ENCODE measurements around the gene ZBTB42. TPM values are rescaled to one million over a fixed set of nuclear protein-coding genes. Genes with fewer than 3 reads are reported as not detected.

The ZBTB42 gene
- total and polyA plus RNA-seq, 2 donors (not counting 1 experiment from before 2014, with no cell fraction given): 1.6 to 8.3 TPM

- no peaks in the 10 kb centered on the region for H3K27me3 Mint-ChIP-seq
- H3K4me1 Mint-ChIP-seq: peaks cover 51% of the 10 kb centered on the region
- H2AFZ ChIP-seq (ENCODE audit: insufficient read depth, low read depth, low read length, poor library complexity, severe bottlenecking): peak overlapping the region; percentile 48
- H3K9me3 Mint-ChIP-seq (ENCODE audit: insufficient read depth): no peaks in the 10 kb centered on the region
- ChIA-PET CTCF (interaction anchor here (1.3 to 1.5 kb wide), 2 partner anchors 18 to 30 kb away, joined by 3 to 4 read pairs; no protein-coding TSS in a partner anchor), POLR2A (interaction anchor here (0.5 kb wide), 1 partner anchor 249 kb away, joined by 6 read pairs; no protein-coding TSS in a partner anchor)
- peak overlapping the region; percentile 67 for H3K9ac ChIP-seq (ENCODE audit: low read length)
- peaks cover 40% of the 10 kb centered on the region for H3K79me2 ChIP-seq (ENCODE audit: control insufficient read depth, insufficient read depth, low read length)
- H3K27ac Mint-ChIP-seq: peak overlapping the region; percentile 86
- peak overlapping the region; percentile 79 for H3K4me3 Mint-ChIP-seq
- ATAC-seq (ENCODE audit: low read depth): peak; percentile 50
- peaks cover 40% of the 10 kb centered on the region for H4K20me1 ChIP-seq (ENCODE audit: control insufficient read depth, insufficient read depth, low read length, poor library complexity, severe bottlenecking)
- 5% methylated on average over 48 of the region's 55 CpGs for WGBS (ENCODE audit: insufficient coverage)
- intact Hi-C loops (cut with micrococcal nuclease): loop anchor here (1.0 to 2.0 kb wide), 2 partner anchors 31 to 43 kb away; partner anchors contain the start of gene SIVA1
- DNase-seq: peak; percentile 77
- H3K4me3 ChIP-seq (ENCODE audit: control extremely low read depth in 1 of 5, extremely low read depth in 1 of 5, insufficient read depth in 1 of 5, low read depth in 2 of 5, low read length in 4 of 5): peak overlapping the region in 4 of 5 experiments; percentile 45 to 59 (median 56)
- H3K4me2 ChIP-seq (replicated peaks; ENCODE audit: low read depth, low read length, poor library complexity, severe bottlenecking): peak overlapping the region; percentile 95
- H3K9me3 ChIP-seq (ENCODE audit: control extremely low read depth in 1 of 3, control insufficient read depth in 2 of 3, insufficient read depth in 1 of 3, low read length in 2 of 3): no peaks in the 10 kb centered on the region
- H3K36me3 ChIP-seq (replicated peaks in 1 of 2; ENCODE audit: control extremely low read depth in 1 of 2, control insufficient read depth in 1 of 2, extremely low read depth in 1 of 2, insufficient read depth in 2 of 2, low read length in 1 of 2): peaks cover 0 to 12% of the 10 kb centered on the region in 2 experiments
- peak overlapping the region; percentile 76 to 81 for H3K27ac ChIP-seq (ENCODE audit: low read length in 2 of 2)
- H3K4me1 ChIP-seq (ENCODE audit: control insufficient read depth in 2 of 2, insufficient read depth in 2 of 2, low read length in 2 of 2): peaks cover 26 to 47% of the 10 kb centered on the region in 2 donors
- TF ChIP-seq CTCF (IDR thresholded peaks at IDR 0.05) (no peak), EZH2 (IDR thresholded peaks at IDR 0.05; ENCODE audit: borderline replicate concordance, insufficient read depth, low read depth, low read length, poor library complexity, severe bottlenecking) (no peak)
- no peaks in the 10 kb centered on the region for H3K27me3 ChIP-seq (replicated peaks in 1 of 4; ENCODE audit: control extremely low read depth in 1 of 4, control insufficient read depth in 3 of 4, insufficient read depth in 4 of 4, low read length in 3 of 4)
Measured at GRCh38 chr14:104795781-104796686, 4.9 kb upstream of the ZBTB42 start.
